COLO829 (cell line): ENCODE data around the gene IER5.
"Not testable (repeated sequence)": the region's sequence is repeated elsewhere in the genome, so short reads cannot be mapped to it uniquely, and the experiment has no call there.

Source experiments
- DNase-seq: peaks from one replicate; pipeline ENCODE4 v3.0.0; 2012; ENCODE audit warnings: low spot score

IER5 gene

GRCh38 chr1:181115971-181116370, 27.5 kb downstream of the IER5 start:
- not testable (repeated sequence) for DNase-seq

DNA sequence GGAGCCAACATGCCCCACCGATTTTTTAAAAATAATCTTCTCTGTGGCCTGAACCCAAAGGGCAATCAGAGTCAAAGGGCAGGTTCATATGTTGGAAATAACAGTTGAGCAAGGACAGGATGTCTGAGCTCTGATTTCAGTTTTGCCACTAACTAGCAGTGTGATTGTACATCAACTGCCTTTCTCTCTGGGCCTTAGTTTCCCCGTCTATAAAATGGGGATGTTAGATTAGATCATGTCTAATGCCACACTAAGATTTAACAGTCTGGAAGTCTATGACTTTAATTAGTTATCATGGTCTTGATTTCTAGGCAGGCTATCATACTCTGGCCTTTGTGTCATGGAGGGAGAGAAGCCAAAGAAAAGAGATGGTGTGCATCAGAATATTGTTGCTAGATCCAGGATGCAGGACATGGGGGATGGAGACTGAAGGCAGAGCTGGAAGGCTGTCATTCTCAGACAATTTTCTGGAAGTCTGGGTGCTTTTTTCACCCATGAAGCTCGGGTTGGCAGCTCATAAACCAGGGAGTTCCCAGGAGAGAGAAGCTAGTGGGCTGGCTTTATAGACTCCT, 28.4 kb downstream of the IER5 start:
- DNase-seq: no peak

GRCh38 chr1:181117648-181118449, 29.3 kb downstream of the IER5 start:
- DNase-seq: no peak

DNA sequence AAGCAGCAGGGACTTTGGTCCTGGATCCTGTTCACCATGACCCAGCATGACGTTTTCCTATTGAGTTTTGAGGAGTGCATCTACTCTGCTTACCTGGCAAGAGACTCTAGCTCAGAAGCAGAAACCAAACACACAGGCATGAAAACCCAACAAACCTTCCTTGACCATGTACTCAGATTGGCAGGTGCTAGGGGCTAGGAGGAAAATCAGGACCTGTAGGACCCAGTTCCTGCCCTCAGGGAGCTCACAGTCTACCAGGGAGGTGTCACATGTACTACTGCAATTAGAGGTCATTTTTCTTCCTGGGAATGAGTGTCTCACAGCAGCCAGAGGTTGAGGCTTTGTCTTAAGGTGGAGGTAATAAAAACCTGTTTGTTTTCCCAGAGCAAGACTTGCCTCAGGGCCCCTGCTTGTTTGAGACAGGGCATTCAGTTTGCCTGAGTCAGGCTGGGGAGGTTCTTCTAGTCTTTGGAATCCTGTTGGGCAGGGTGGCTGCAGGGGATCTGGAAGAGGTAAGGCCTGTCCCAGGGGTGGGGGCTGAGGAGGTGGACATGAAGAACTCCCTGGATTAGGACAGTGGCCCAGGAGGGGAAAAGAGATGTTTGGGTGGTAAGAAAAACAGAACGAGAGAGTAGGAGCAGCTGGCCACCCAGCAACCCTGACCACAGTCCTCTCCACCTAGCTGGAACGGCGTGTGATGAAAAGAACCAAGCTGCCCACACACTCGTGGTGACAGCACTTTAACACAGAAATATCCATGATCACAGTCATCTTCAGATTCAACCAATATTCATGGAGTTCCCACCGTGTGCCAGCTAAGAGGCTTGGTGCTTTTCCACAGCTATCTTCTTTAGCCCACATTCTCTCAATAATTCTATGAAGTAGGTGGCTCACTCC, 30.8 kb downstream of the IER5 start:
- no peak for DNase-seq

DNA sequence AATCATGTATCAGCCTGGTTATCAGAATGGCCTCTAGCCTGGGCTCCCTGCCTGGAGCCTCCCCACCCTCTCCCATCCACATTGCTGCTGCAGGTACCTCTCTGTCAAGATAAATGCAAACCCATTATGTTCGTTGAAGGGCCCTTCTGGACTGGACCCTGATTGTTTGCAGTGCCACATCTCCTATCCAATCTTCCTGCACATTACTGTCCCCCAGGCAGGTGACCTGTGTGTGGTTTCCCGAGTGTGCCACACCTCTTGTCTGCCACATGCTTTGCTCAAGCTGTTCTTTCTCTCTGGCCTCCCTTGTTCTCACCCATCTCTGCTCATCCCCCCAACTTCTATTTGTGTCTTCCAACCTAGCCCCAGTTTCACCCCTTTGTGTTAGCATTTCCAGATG, 32.4 kb downstream of the IER5 start:
- DNase-seq: no peak

GRCh38 chr1:181121498-181121897, 33.0 kb downstream of the IER5 start:
- DNase-seq: no peak

DNA sequence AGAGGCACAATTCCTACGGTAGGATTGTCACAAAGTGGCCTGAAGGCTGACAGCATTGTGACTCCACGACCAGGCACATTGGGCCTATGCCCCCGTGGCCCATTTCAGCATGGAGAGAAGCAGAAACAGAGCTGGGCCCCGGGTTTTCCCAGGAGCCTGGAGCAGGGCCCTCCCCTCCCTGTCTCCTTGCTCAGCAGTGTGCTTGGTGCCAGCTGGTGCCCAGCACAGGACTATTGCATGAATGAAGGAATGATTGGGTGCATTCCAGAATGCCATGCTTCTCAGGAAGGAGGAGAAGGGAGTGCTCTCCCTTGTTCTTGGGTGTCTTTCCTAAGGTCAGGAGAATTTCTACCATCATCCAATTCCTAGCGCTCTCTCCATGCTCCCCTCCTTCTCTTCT, 33.7 kb downstream of the IER5 start:
- no peak for DNase-seq

DNA sequence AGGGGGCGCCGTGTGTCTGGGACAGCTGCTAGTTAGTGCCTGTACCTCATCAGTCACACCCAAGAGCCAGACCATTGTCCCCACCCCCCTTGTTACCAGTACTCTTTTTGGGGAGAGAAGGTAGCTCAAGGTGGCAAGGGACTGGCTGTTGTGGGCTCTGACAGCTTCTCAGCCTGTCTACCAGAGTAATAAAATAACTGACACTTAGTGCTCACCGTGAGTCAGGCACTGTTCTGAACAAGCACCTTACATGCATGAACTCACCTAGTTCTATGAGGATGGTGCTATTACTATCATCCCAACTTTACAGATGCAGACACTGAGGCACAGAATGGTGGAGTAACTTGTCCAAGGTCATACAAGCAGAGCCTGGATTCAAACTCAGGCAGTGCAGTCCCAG, 34.7 kb downstream of the IER5 start:
- no peak for DNase-seq

DNA sequence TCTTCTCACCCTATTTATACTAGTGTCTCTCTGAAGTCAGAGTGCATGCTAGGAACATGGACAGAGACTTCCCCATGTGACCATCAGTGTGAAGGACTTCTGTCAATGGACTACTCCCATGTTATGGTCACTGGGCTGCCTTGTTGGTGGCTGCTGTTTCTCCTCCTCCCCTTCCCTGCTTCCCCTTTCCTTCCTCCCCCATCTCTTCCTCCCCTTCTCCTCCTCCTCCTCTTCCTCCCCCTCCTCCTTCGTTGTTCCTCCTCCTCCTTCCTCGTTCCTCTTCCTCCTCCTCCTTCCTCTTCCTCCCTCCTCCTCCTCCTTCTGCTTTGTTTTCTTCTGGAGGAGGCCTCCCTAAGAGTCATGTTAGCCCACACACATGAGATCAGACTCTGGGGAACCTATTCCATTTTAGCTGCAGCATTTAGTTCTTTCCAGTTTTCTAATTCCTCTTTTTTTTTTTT, 35.8 kb downstream of the IER5 start:
- DNase-seq: no peak

GRCh38 chr1:181126289-181126688, 37.8 kb downstream of the IER5 start:
- DNase-seq: no peak

DNA sequence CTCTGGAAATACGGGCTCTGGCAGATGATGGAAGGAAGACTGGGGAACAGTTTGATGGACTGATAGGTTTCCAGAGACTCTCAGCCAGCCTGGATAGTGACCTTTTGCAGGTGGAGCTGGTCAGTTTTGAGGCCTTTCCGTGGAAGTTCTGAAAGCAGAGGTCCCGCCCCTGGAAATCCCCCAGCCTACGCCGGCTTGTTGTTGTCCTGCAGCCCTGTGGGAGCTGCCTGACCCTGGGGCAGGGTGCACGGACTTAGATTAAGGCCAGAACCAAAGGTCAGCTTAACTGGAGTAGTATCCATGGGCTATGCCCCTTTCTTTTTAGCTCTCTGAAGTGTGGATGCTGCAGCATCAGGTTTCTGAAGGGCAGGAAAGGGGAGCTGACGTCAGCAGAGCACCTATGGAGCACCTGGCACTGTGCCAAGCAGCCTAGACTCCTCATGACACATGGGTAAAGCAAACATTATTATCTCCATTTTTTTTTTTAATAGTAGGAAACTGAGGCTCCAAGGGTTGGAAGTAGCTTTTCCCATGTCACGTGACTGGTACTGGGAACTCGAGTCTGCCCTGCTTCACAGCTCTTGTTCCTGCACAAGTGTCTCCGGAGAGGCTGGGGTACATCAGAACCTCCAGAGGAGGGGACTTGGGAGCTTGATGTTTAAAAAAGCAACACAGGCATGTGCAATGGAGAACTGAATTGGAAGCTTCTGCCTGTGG, 38.5 kb downstream of the IER5 start:
- no peak for DNase-seq

DNA sequence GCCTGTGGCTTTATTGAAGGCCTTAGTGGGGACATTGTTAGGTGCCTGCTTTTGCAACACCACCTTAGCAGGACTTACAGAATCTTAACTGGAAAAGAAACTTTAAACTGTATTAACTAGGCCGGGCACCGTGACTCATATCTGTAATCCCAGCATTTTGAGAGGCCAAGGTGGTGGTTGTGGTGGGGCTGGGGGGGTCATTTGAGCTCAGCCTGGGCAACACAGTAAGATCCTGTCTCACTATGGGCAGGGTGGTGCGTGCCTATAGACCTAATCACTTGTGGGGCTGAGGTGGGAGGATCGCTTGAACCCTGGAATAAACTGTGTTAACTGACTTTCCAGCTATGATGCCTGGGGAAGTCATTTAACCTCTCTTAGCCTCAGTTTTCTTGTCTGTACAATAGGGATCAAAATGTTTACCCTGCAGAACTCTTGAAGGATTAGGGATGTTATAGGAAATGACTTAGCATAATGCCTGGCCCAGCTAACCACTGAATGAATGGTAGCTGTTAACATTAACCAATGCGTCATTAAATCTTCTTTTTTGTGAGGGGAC, 39.5 kb downstream of the IER5 start:
- DNase-seq: no peak

DNA sequence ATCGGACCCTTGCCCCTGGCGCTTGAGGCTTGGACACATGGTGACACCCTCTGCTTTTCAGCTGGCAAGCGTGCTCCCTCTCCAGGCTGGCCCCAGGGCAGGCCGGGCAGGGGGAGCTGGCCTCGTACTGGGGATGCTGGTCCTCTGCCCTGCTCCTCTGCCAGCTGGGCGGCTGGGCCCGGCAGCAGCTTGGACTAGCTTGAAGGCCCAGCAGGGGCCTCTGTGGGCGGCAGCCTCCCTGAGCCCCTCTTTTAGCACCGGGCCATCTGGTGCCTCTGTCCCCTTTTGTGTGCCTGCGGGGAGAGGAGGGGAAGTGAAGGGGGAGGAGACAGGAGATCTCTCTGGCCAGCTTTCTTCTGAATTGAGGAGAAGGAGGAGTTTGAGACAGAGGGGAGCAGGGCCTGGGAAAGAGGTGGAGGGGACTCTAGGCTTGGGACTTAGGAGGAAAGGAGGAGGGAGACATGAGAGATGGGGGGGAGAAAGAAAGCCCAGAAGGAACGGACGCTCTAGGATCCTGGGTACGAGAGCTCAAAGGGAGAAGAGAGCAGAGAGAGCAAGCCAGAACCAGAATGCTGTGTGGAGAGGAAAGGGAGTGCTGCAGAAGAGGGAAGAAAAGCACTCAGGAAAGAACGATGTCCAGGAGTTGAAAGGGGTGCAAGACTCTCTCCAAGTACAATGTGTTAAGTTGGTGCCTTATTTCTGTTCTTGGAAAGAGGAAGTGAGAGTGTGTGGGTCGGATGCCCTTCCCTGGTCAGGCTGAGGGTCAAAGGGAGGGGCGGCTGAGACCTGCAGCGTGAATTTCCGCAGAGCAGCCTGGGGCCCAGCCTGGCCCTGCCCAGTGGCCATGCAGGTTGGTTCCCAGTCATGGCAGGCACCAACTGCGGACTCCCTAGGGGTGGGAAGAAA, 40.3 kb downstream of the IER5 start:
- DNase-seq: no peak

DNA sequence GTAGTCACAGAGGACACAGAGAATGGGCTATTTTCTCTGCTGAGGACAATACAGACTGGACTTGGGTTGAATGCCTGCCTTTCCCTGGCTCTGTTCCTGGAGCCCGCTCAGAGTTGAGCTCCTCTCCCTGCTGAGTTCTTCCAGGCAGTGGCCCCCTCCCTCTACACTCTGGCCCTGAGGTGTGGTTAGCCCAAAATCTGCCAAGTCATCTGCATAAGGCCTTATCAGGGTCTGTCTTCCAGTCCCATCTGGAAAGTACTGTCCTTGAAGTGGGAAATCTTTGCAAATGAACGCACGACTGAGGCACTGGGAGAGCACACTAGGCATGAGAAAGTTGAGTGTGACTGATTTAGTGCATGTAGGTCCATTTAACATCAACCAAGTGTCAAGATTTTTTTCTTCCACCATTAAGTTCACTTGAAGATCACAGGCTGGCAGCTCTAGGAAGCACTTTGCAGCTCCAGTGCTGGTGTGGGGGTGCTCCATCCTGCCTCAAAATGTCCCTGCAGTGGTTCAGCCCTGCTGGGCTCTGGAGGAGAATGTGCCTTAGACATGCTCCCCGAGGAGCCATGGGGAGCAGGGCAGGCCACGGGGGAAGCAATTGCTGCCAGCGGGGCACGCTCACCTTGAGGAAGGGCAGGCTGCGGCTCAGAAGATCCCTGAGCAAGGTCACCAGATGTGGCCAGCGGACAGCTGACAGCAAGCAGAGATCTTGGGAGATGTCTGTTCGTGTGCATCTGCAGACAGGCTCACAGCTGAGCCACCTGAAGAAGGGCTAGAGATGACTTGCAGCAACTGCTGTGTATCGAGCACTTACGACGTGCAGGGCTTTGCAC, 41.5 kb downstream of the IER5 start:
- DNase-seq: no peak

GRCh38 chr1:181131255-181131941, 42.9 kb downstream of the IER5 start:
- DNase-seq: no peak

DNA sequence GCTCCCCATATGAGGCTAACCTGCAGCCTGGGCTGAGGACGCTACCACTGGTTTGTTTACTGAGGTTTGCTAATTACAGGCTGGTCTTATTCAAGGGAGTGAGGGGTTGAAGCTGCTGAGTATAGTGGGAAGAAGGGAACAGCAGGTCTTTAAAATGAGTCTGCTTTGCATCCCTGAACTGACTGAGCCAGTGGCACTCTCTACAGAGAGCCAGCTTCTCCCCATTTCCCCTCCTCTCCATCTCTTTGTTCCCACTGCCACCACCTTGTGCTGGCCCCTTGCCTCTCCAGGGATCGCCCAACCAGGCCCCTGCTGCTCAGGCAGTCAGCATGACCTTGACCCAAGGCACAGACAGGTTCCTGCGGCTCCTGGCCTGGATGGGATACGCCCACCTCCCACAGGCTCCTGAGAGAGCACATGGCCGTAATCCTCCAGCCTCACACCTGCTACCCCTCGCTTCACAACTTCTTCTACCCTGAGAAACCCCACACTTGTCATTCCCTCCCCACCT, 45.0 kb downstream of the IER5 start:
- no peak for DNase-seq

- DNase-seq: no peak
Measured at GRCh38 chr1:181133969-181134418, 45.5 kb downstream of the IER5 start.

- DNase-seq: no peak
Measured at GRCh38 chr1:181134543-181135436, 46.3 kb downstream of the IER5 start.
